Prostate gland (tissue), 2 donors: Measurements from ENCODE around the gene HEXB.

Source experiments
- POLR2A ChIP-seq: fragments of 450-650 bp; IDR thresholded peaks from one replicate; pipeline ENCODE4 v1.6.1; 2016; ENCODE audit warnings: antibody characterized with exemption, mild to moderate bottlenecking
- POLR2AphosphoS5 ChIP-seq: sonication (generic); formaldehyde crosslinking; IDR thresholded peaks from one replicate; pipeline ENCODE4 v1.6.1; 2017; ENCODE audit warnings: antibody characterized with exemption
- TF ChIP-seq, protein P1 (sequence below), 4 experiments: fragments of 200-600 bp in 2 of 4; fragments of 450-650 bp in 2 of 4; sonication (generic) in 2 of 4; IDR thresholded peaks; 1 replicate in 3 of 4; 2 replicates in 1 of 4; pipeline ENCODE4 v1.5.1; 2016 to 2019; ENCODE audit warnings: antibody characterized with exemption in 4 of 4, mild to moderate bottlenecking in 2 of 4, moderate library complexity in 2 of 4

DNA sequence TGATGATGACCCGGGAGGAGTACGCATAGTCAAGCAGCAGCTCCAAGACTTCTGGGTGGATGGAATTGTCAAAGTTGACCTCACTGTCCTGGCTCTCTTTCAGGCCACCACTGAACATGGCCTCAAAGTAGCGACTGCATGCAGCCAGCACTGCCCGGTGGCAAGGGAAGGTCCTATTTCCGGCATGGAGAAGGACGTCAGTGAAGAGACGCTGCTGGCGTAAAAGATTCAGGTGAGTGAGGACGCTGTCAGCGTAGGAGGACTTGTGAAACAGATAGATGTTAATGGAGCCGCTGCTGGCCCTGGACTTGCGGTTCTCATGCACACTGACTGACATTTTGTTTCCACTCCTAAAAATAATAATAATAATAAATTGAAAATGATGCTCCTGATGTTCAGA is 48.9 kb upstream of the HEXB start:
- TF ChIP-seq, protein P1, sequence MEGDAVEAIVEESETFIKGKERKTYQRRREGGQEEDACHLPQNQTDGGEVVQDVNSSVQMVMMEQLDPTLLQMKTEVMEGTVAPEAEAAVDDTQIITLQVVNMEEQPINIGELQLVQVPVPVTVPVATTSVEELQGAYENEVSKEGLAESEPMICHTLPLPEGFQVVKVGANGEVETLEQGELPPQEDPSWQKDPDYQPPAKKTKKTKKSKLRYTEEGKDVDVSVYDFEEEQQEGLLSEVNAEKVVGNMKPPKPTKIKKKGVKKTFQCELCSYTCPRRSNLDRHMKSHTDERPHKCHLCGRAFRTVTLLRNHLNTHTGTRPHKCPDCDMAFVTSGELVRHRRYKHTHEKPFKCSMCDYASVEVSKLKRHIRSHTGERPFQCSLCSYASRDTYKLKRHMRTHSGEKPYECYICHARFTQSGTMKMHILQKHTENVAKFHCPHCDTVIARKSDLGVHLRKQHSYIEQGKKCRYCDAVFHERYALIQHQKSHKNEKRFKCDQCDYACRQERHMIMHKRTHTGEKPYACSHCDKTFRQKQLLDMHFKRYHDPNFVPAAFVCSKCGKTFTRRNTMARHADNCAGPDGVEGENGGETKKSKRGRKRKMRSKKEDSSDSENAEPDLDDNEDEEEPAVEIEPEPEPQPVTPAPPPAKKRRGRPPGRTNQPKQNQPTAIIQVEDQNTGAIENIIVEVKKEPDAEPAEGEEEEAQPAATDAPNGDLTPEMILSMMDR (IDR thresholded peaks at IDR 0.05), result no peak
- TF ChIP-seq POLR2AphosphoS5, result no peak
- TF ChIP-seq POLR2A, result no peak
